Measurements from ENCODE around the gene ABCB4.
"Not testable (repeated sequence)": the region's sequence is repeated elsewhere in the genome, so short reads cannot be mapped to it uniquely, and the experiment has no call there.

The ABCB4 gene

DNA sequence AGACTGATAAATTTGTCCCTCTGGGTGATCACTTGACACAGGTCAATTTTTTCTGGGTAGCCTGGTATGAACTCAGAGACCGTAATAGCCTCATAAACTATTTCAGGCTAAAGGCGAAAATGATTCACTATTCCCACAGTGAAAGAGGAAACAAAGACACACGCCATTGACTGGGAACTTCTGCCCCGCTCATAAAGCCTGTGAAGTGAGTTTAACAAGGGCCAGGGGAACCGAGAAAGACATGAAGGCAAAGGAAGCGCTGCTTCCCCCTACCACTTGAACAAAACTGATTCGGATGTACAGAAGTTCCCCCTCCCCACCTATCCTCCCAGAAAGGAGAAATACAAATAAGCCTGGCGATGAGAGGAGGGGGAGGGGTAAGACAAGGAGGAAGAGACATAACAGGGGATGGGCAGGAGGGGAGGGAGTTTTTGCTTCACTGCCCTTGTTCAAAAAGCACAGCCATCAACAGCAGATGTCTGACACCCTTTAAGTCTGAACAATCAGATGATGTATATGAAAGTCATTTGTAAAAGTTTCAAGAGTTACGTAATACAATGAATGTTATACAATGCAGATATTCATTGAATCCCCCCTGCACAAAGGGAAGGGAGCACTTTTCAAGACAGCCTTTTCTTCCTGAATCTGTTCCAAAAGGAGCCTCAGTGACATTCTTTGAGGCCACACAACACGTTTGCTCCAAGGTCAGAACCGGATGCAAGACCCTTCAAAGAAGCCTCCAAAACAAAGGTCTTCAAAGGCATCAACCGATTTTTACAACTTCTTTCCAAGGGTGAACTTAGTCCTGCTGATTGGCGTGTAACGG, 734 bp downstream of the ABCB4 start:
- DNase-seq = no peak

DNA sequence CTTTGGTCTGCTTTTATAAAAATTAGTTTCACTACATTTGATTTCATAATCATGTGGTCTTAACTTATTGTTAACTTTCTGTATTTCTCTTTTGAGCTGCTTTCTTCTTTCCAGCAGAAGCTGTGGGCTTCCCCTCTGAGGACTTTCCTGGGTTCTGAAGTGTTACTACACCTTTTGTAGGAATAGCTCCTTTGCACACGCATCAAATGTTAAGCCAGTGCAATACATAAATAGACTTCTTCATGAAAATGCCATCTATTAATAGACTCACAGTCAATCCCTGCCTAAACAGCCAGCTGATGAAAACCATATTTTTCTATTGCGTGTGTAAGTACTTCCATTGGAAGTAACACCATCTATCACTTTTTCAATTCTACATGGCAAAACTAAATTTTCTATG, 1.5 kb downstream of the ABCB4 start:
- DNase-seq = no peak

DNA sequence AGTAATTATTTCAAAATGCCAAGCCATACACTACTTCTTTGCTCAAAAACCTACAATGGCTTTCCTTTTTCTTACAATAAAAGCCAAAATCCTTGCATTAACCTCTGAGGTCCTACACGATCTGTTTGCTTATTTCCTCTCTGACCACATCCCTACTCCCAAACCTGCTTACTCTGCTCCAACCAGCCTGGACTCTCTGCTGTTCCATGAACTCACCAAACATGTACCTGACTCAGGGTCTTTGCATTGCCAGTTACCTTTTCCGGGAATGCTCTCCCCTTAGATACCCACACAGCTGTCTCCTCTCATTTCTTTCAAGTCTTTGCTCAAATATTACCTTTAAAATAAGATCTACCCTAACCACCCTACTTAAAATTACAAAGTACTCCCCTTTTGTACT, 2.3 kb downstream of the ABCB4 start:
- DNase-seq = no peak

DNA sequence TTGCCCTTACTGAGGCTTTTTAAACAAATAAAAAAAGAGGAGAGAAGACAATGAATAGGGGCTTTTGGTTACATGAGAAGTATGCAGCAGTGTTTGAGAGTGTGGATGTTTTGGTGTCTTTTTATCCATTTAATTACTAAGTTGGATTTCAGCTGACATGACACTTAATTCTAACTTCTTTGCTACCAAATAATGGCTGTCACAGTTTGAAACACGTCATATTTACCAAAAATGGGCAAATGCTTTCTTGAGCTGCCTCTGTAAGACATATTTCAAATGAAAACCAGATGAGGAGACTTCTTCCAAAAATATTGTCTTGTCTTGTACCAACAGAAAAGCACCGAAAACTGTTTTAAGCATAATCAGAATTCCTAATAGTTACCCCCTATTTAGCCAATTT, 4.0 kb downstream of the ABCB4 start:
- DNase-seq = no peak

DNA sequence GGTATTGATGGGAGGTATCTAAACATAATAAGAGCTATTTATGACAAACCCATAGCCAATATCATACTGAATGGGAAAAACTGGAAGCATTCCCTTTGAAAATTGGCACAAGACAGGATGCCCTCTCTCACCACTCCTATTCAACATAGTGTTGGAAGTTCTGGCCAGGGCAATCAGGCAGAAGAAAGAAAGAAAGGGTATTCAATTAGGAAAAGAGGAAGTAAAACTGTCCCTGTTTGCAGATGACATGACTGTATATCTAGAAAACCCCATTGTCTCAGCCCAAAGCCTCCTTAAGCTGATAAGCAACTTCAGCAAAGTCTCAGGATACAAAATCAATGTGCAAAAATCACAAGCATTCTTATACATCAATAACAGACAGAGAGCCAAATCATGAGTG, 6.3 kb downstream of the ABCB4 start:
- DNase-seq = not testable (repeated sequence)

DNA sequence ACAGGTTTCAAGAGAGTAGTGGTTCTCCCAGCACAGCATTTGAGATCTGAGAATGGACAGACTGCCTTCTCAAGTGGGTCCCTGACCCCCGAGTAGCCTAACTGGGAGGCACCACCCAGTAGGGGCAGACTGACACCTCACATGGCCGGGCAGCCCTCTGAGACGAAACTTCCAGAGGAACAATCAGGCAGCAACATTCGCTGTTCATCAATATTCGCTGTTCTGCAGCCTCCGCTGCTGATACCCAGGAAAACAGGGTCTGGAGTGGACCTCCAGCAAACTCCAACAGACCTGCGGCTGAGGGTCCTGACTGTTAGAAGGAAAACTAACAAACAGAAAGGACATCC, 10.0 kb downstream of the ABCB4 start:
- not testable (repeated sequence) for DNase-seq

DNA sequence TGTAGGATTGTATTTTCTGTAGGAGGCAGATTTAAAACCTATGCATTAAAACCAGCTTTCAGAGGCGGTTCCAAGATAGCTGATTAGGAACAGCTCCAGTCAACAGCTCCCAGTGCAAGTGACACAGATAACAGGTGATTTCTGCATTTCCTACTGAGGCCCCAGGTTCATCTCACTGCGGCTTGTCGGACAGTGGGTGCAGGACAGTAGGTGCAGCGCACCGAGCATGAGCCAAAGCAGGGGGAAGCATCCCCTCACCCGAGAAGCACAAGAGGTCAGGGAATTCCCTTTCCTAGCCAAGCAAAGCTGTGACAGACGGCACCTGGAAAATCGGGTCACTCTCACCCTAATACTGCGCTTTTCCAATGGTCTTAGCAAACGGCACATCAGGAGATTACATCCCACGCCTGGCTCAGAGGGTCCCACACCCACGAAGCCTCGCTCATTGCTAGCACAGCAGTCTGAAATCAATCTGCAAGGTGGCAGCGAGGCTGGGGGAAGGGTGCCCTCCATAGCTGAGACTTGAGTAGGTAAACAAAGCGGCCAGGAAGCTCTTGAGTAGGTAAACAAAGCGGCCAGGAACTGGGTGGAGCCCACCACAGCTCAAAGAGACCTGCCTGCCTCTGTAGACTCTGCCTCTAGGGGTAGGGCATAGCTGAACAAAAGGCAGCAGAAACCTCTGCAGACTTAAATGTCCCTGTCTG, 10.5 kb downstream of the ABCB4 start:
- DNase-seq = not testable (repeated sequence)

DNA sequence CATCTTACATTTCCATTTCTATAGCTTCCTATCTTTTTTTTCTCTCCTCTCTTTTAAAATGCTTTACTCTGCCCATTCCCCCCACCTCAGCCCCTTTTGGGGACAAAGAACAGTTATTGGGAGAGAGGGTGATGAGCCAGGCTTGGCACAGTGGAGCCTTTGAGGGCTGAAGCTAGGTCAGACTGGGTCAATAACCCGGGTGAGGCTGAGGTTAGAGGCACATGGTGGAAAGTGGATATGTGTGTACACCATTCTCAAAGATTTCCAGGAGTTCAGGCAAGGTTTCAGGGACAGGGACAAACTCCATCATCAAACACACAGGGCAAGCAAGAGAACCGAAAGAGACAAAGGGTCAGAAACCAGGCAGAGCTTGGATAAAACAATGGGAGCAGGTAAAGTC, 11.5 kb downstream of the ABCB4 start:
- no peak for DNase-seq

DNA sequence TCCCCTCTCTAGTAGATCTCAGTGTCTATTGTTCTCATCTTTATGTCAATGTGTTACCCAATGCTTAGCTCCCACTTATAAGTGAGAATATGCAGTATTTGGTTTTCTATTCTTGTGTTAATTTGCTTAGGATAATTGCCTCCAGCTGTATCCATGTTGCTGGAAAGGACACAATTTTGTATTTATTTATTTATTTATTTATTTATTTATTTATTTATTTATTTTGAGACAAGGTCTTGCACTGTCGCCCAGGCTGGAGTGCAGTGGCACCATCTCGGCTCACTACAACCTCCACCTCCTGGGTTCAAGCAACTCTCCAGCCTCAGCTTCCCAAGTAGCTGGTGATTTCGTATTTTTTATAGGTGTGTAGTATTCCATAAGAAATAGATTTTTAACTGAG, 15.0 kb downstream of the ABCB4 start:
- not testable (repeated sequence) for DNase-seq

DNA sequence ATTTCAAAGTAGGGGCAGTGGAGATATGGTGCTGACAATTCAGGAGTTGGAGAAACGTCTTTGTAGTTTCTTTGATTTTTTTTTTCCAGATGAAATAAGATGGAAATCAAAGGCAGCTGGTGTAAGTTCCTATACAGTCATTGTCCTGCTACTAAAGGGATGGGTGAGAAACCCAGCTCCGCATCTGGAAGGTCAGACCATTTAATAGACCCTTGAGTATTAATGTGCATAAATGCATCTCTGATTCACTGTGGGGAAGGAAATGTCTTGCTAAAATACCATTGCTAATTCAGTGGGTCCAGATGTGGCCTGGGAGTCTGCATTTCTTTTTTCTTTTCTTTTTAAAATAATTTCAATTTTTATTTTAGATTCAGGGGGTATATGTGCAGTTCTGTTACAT, 15.5 kb downstream of the ABCB4 start:
- no peak for DNase-seq

DNA sequence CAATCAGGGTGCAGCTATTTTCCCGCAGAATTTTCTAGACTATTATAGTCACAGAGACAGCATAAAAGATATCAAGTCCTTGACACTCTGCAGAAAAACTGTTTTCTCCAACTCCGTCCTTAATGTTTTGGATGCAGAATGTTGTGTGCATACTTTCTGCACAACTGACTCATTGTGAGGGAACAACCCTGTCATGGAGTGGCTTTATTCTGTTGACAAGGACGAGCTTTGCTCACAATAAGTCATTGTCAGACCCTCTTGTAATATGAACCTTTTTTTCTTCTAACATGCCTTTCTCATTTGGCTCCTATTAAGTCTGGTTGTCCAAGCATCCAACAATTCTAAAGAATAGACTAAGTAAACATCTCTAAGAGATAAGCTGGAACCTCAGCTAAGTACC, 17.3 kb downstream of the ABCB4 start:
- no peak for DNase-seq

DNA sequence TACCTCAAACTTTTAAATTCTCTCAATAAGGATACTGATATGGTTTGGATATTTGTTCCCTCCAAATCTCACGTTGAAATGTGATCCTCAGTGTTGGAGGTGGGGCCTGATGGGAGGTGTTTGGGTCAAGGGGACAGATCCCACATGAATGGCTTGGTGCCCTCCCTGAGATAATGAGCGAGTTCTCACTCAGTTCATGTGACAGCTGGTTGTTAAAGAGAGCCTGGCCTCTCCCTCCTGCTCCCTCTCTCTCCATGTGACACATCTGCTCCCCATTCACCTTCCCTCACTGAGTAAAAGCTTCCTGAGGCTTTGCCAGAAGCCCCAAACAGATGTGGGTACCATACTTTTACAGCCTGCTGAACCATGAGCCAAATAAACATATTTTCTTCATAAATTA, 19.2 kb downstream of the ABCB4 start:
- DNase-seq = no peak

DNA sequence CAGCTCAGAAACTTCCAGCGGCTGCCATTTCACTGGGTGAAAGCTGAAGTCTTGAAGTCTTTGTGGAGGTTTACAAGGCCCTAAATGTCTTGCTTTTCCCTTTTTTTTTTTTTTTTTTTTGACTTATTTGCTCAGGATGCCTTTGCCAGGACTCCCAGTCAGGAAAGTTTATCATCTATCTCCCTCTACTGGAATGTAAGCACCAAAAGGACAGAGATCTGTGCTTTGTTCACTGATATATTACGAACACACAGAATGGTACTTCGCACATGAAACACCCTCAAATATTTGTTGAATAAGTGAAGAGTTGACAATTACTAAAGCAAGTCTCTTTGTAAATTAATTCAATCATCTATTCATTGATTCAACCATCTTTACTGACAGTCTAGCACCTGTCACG, 23.2 kb downstream of the ABCB4 start:
- no peak for DNase-seq

DNA sequence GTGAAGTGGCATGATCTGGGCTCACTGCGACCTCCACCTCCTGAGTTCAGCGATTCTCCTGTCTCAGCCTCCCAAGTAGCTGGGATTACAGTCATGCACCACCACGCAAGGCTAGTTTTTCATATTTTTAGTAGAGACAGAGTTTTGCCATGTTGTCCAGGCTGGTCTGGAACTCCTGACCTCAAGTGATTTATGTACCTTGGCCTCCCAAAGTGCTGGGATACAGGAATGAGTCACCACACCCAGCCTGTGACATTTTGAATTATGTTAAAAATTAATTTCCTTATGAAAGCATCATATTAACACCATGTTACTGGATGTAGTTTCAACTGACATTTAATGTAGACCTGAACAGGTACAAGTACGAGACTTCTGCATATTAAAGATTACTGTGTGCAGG, 24.3 kb downstream of the ABCB4 start:
- DNase-seq = no peak

DNA sequence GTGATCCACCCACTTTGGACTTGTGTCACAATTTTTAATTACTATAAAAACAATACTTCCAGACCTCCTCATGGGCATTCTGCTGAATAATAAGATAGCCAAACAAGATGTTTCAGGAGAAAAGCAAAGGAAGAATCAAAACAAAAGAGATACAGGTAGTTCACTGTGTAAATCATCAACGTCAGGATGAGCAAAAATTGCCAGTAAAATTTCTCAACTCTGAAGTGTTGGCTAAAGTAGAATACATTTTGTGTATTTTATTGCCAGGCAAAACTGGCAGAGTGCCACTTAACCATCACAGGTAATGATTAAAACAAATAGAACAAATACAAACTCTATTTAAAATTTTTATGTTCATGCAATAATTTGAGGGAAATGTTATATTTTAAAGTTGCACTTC, 24.8 kb downstream of the ABCB4 start:
- DNase-seq = no peak

DNA sequence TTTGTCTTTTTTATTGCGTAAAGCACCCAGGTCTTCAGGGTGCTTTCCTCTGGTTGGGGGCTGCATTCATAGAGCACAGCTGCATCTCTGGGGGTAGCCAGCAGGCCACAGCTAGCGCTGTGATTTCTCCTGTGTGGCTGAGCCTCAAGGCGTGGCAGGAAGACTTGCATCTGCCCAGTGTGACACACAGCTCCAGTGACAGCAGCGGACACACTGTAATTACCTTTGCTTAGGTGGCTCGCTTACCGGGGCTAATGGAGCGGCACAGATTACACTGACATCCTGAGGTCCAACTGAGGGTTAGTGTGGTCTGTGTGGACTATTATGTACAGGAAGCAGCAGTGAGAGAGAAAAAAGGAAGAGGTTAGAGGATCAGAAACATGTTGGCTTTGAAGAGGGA, 27.1 kb downstream of the ABCB4 start:
- DNase-seq = no peak

DNA sequence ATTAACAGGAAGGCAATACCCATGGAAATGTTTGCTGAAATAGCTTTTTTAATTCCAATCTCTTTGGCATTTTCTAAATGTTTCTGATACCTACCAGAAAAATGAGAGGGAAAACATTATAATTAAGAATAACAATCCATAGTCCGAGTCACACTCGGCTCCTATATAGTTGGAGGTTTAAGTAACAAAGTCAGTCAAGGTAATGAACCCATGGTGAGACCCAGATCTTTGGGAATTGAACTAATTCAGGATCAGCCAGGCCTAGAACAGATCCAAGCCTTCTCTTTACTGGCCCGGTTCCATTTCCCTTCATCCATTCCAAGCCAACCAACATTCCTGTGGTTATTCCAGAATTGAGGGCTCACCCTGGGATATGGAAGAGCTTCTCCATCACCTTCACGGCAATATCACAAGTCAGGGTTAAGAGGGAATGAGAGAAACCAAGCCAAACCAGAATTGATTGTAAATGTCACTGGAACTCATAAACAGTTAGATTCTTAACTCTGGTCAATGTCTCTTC, 28.3 kb downstream of the ABCB4 start:
- DNase-seq = no peak

DNA sequence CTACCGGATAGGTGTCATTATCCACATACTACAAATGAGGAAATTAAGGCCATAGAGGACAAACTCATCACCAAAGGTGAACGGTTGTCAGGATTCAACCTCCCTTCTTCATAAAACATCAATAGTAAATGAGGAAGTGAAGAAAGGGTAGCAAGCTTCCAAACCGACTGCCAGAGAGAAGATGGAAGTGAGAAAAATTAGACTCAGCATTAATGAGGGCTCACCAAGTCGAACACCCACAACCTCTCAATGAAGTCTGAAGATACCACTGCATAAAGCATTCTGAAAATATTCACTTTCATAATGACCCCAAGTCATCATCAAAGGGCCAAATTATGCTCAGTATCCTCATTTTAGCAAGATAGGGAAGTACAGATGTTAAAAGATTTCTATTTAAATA, 29.6 kb downstream of the ABCB4 start:
- DNase-seq = no peak

DNA sequence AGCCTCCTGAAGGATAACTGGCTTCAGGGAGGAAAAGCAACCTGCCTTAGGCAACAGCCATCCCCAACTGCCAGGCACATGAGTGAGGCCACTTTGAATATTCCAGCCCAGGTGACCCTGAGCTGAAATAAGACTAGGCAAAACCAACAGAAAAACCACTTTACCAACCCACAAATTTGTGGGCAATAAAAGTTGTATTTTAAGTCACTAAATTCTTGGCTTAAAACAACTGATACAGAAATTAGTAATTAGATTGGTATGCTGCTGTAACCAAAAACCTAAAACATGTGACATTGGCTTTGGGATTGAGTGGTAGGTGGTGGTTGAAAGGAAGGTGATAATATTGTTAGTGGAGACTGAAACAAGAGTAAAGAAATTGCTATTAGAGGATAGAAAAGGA, 39.9 kb downstream of the ABCB4 start:
- no peak for DNase-seq

DNA sequence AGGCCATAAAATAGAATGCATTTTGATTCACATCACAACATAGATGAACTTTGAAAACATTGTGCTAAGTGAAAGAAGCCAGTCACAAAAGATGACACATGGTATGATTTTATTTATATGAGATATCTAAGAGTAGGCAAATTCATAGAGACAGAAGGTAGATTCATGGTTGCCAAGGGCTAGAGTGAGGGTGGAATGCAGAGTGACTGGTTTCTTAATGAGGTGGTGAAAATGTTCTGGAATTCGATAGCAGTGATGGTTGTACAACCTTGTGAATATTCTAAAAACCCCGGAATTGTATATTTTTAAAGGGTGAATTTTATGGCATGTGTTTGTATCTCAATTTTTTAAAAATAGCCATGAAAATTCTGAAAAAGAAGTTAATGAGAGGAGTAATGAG, 42.9 kb downstream of the ABCB4 start:
- DNase-seq = no peak

DNA sequence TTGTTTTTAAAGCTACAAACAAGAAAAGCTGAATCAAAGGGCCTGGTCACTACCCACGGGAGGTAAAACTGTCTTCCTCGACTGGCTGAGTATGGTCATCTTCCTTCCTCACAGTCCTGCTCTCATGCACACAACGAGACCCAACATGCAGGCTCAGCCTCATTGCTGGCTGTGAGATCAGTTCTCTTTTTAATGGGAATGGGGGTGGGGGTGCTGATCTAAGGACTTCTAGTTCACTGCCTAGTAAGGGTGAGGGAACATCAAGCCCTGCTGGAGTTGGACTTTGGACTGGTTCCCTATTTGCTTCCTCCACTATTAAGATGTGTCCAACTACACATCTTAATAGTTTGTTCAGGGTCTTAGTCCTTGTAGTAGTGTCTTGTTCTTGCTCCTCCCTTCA, 48.2 kb downstream of the ABCB4 start:
- DNase-seq = no peak

DNA sequence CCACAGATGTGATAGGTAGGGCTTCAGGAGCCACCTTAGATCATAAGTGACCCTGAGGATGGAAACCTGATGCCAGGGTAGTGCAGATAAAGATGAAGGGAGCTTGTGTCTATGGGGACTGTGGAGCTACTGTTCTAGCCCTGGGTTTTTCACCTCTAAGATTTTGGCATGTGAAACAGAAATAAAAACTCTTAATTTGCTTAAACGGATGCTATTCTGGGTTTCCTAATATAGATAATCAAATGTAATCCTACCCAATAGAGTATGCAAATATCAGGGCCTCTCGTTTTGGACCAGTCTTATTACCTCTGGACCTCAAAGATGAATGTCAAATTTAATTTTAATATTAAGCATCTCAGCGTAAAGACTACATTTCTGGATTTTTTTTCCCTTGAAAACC, 49.3 kb downstream of the ABCB4 start:
- DNase-seq = no peak

DNA sequence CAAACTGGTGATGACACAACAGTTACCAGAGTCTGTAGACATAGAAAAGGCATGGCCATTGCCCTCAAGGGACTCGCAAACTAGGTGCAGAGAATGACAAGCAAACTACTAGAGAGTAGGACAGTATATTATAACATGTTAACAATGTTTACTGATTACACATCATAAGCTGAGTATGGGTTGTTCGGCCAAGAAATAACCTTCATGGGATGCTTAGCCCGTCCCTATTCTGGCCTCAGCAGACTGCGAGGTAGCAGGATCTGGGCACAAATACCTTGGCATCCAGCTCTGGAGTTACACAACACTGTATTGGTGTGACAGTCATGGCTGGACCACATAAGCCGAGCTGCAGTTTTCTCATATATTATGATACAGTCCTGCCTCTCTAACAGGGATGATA, 51.4 kb downstream of the ABCB4 start:
- DNase-seq = no peak

DNA sequence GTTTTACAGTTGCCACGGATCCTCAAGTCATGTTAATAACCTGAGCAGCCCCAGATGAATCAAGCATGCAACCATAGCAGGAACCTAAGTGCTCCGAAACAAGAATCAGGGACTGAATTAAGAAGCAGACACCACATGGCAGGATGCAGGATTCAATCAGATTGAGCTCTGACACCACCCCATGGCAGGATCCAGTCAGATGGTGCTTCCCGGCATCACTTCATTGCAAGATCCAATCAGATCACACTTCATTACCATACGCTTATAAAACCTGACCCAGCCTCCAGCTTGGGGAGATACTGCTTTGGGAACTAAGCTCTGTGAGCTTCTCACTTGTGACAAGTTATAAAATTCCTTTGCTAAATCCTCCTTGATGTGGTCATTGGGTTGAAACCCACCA, 55.3 kb downstream of the ABCB4 start:
- no peak for DNase-seq
